GM23248 (cell line): ENCODE measurements around the gene HAPSTR1.

ENCODE experiments used
- EZH2 ChIP-seq: fragments of 200-600 bp; sonication (generic); IDR thresholded peaks from 2 replicates; pipeline ENCODE4 v1.6.1; 2018; ENCODE audit warnings: antibody characterized with exemption, mild to moderate bottlenecking; ENCODE audit not compliant: insufficient read depth, poor library complexity, severe bottlenecking
- EZH2phosphoT487 ChIP-seq: fragments of 200-600 bp; sonication (generic); IDR thresholded peaks from 2 replicates; pipeline ENCODE4 v1.6.1; 2018; ENCODE audit warnings: antibody characterized with exemption, moderate library complexity, mild to moderate bottlenecking, low read depth; ENCODE audit not compliant: insufficient read depth

- TF ChIP-seq EZH2phosphoT487 (no peak), EZH2 (no peak)
These were observed 7.1 kb downstream of the HAPSTR1 start for GRCh38 chr16:9098377-9099090.
